Activated CD4-positive, alpha-beta T cell treated with anti-CD3 and anti-CD28 coated beads for 24 hours (primary cell): ENCODE results near the gene MMS19.

Experiments
- DNase-seq, 2 donors: peaks; one replicate each; pipeline ENCODE4 v3.0.0-alpha.2; 2020; ENCODE audit warnings: low read depth in 2 of 2

Gene MMS19

GRCh38 chr10:97468162-97468561 lies 30.1 kb downstream of the MMS19 start:
- no peak for DNase-seq

- no peak for DNase-seq
These were observed 31.5 kb downstream of the MMS19 start for GRCh38 chr10:97466755-97467154.

DNA sequence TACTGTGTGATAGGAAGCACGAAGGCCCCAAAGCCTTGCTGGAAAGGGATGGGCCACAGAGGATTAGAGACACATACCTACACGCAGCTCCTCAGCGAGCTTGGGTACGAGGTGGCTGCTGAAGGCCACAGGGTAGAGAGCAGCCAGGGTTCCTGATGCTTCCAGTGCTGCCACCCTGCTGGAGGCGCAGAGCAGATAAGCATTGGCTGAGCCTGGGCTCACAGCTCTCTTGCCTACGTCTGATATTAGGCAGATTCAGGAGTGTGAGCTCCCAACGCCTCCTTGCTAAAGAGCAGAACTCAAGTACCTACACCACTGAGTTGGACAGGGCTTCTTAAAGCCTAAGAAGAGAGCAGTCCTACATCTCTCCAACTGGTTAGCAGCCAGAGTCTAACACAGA lies 32.2 kb downstream of the MMS19 start:
- no peak for DNase-seq

GRCh38 chr10:97464226-97464625 lies 34.0 kb downstream of the MMS19 start:
- DNase-seq, result no peak

- DNase-seq, result peak in 1 of 2 donors; percentile 23
These were observed 34.7 kb downstream of the MMS19 start for GRCh38 chr10:97463363-97464132.

GRCh38 chr10:97462309-97462708 lies 35.9 kb downstream of the MMS19 start:
- DNase-seq, result no peak

DNA sequence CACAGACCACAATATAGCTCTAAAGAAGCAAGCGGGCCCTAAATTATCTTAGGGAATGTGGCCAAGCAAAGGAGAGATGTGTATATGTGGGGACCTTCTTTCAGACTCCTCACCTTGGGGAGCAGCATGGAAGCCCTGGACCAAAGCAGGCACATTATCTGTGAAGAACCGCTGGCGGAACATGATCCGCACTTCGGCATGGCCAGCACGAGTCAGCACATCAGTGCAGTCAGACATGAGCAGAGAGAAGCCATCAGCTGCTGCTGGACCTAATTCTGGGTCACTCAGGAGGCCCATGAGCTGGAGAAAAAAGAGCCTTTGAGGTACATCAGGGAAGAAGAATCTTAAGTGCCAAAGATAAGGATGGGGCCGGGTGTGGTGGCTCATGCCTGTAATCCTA lies 38.3 kb downstream of the MMS19 start:
- no peak for DNase-seq

DNA sequence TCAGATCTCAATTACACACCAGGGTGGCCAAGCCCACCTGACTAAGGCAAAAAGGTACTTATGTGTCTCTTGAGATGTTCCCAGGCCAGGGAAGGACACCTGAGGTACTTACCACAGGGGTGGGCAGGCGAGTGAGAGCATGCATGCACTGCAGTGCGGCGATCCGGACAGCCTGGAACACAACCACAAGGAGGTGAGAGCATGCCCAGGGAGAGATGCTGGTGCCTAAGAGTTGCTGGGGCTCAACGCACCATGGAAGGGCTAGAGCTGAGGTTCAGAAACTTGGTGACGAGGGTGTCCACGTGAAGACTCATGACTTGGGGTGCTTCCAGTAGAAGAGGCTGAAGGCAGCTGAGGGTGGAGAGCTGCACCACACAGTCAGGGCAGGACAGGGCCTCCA lies 39.1 kb downstream of the MMS19 start:
- DNase-seq, result no peak

DNA sequence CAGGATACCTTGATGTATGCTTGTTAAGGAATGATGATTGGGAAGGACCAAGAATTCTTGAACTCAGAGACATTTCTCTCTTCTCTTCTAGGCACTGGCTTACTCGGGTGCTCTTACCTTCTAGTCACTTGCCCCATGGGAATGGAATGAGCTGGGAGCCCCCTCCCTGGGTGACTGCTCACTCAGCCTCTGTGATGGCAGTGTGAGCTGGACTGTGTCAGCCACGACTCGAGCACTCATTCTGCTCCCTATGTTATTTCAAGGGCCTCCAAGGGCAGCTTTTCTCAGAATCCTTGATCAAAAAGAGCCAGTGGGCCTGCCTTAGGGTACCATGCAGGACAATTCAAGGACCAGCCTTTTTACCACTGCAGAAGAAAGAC lies 41.5 kb downstream of the MMS19 start:
- DNase-seq, result no peak

GRCh38 chr10:97456034-97456685 lies 42.1 kb downstream of the MMS19 start:
- DNase-seq, result no peak

DNA sequence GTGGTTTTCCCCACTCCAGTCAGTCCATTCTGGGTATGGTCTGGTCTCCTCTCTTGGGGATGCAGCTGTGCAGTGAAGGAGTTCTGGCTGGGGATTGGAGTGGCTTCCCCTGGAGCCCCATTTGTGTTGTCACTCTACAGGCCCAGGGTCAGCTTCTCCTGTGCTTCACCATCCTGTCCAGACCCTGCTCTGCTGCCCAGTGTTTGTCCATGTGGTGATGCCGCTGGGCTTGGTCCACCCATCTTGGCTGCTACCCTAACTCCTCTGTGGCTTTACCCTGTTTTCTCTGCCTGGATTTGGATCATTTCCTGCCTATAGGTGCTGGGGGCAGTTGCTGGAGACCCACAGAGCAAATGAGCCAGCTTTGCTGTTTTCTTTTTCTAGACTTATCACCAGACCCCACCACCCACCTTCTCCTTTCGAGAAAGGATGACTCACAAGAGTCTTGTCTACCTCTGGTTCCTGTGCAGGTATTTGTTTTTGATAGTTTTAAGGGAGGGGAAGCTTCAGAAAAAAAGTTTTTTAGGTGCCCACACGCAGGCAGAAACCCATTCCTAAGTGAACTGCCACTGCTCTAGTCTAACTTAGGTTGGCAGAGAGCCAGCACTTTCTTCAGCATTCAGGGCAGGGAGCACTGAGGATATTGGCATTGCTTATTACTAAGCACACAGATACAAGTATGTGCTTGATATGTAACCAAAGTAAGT lies 43.7 kb downstream of the MMS19 start:
- DNase-seq, result peak in 1 of 2 donors; percentile 30

- no peak for DNase-seq
These were observed 45.9 kb downstream of the MMS19 start for GRCh38 chr10:97452352-97452751.

DNA sequence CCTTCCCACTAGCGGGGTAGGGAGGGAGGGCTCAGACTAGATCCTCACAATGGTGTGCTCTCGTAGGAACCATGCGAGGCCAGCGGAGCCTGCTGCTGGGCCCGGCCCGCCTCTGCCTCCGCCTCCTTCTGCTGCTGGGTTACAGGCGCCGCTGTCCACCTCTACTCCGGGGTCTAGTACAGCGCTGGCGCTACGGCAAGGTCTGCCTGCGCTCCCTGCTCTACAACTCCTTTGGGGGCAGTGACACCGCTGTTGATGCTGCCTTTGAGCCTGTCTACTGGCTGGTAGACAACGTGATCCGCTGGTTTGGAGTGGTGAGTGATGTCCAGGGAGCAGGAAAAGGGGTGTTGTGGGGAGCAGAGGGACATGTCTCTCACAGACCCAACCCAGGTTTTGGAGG lies 46.6 kb downstream of the MMS19 start:
- DNase-seq, result no peak

DNA sequence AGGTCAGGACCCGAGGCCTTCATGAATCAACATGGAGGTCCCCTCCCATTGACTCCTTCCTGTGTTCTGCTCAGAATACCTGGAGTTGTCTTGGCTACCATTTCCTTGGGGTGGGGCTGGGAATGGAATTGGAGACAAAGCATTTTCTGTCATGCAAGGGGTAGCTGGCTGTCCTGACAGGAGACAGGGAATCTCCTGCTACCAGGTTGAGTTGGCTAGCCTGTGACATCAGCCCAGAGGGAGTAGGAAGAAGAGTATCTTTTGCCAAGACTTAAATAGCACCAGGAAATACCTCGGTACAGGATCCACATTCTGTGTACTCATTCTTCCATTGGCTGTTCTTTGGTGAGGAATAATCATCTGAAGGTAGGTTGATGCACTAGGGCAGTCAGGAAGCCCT lies 47.4 kb downstream of the MMS19 start:
- DNase-seq, result no peak

DNA sequence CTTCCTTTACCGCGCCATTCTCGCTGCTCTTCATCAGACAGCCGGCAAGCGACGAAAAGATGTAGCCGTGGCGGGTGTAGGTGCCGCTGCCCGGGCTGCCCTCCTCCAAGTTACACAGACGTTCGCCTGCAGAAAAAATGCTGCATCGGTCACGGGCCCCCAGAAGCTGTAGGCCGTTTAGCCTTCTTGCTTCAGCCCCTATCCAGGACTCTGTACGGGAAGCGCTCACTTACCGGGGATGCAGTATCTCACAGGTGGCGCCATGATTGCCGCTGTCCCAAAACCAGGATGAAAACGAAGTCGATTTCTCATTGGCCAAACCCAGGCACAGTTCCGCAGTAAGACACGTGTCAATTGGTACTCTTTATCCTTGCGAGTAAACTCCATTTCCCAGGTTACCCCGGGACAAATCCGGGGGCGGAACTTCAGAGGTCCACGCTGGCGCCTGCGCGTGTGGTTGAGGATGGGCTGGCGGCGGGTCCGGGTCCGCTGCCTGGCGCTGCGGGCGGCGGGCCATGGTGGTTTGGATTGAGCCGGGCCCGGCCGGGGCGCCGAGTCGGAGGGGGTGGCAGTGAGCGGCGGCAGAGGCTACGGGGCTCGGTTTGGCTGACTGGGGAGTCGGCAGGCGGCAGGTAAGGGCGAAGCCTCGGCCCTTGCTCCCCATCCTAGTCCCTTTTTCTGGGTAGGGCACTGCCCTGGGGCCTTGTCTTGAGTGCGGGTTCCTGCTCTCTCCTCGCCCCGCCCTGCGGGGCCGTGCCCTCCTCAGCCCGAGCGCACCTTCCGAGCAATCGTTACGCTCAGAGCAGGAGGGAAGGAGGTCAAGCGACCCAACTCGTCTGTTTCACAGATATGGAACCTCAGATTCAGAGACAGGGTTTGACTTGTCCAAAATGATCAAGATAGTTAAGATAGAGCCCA lies 52.2 kb downstream of the MMS19 start, which contains the start of the genes EXOSC1 and ZDHHC16:
Gene EXOSC1 (minus strand): TSS at position 285 of the 918 bp plus-strand sequence. CDS start 21 bp downstream, at position 264.
Gene ZDHHC16 (plus strand): TSS at position 454 of the 918 bp plus-strand sequence. CDS start 5,501 bp downstream, outside the sequence.
- DNase-seq, result peak; percentile 86 to 87

- no peak for DNase-seq
These were observed 52.9 kb downstream of the MMS19 start for GRCh38 chr10:97445357-97445721.

GRCh38 chr10:97444212-97444611 lies 54.0 kb downstream of the MMS19 start:
- no peak for DNase-seq

DNA sequence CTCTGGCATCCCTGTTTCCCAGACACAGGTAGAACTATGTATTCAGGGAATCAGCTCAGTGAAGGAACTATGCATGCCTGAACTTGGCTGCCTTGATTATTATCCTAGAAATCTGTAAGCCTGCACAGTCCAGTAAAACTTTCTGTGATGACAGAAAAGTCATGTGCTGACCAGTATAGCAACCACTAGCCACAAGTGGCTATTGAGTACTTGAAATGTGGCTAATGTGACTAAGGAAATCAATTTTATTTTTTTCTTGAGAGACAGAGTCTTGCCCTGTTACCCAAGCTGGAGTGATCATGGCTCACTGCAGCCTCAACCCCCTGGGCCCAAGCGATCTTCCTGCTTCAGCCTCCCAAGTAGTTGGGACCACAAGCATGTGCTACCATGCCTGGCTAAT lies 55.9 kb downstream of the MMS19 start:
- no peak for DNase-seq

DNA sequence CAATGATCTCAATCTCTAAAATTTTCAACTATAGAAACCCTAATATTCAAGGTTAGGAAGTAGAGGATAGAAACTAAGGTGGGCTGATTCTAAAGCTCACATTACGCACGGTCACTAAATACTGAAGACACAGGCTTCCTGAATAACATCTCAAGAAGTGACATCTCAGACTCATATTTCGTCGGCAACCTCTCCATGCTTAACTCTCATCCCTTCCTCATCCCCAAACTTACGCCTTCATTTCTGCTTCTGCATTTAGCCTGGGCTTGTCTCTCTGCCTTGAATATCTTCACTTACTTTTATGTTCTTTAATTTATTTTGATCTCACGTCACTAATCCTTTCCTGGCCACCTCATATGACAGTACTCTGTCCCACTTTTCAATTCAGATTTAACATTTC lies 63.0 kb downstream of the MMS19 start:
- DNase-seq, result no peak

- no peak for DNase-seq
These were observed 63.7 kb downstream of the MMS19 start for GRCh38 chr10:97434557-97434956.

DNA sequence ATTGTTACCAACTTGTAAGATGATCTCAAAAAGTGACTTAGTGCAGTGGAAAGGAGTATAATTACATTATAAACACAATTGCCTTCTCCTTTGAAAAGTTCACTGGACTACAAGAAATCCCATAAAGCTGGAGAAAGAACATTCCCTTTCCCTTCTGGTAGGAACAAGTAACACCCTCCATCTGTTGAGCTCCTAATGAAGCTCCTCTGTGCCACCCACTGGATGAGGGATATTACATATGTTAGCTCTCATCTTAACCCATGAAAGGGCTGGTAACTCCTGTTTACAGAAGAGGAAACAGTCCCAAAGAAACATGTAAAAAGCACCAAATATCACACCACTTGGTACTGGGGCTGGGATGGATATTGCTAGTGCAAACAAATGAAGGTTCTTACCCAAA lies 64.2 kb downstream of the MMS19 start:
- DNase-seq, result no peak

- DNase-seq, result no peak
These were observed 69.6 kb downstream of the MMS19 start for GRCh38 chr10:97428572-97428981.
